NCI-H524 (cell line): ENCODE data around the gene NDOR1.

Source experiments
- DNase-seq, 2 experiments: peaks; one replicate each; lab custom pipeline; 2025; lab: John Stamatoyannopoulos, UW

The NDOR1 gene

DNA sequence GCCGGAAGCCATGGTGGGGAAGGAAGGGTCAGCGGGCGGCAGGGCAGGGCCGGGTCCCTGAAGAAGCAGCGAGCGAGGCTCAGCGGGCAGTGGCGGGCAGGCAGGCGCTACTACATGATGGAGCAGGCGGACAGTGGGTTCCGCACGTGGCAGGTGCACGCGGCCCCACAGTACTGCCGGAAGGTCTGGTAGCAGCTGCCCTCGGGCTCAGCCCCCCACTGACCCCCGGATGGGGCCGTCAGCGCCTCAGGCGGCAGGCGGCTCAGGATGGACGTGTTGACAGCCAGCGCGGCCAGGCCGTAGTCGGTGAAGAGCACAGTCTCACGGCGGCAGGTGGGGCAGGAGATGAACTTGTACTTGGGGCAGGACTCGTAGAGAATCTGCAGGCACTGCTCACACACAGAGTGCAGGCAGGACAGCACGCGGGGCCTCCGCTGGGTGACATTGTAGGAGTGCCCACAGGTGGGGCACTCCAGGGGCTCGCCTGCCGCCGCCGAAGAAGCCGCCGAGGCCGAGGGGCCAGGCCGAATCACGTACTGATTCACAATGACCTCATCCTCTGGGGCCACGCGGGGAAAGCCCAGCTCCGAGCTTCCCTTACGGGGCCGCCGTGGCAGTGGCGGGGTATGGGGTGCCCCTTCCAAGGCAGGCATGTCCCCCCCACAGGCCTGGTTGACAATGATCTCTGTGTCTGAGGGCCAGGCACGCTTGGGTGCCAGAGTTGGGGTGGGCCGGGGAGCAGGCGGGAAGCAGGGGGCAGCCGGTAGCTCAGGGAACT, 15.0 kb downstream of the NDOR1 start:
- no peak for DNase-seq

DNA sequence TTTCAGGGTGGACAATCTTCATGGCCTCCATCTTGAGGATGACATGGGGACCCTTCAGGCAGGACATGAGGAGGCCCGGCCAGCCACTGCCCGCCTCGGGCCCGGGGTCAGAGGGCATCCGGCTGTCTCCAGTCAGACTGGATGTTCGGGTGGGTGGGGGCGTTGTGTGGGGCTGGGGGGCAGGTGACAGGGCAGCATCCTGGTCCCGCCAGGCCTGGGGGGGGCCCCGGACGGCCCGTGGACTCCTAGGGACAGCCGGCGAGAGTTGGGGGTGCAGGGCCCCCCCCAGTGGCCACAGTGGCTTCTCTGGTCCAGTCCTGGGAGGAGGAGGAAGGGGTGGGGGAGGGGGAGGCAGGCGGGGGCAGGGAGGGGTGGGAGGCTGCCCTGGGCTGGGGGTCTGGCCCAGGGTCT, 15.6 kb downstream of the NDOR1 start:
- DNase-seq: no peak

DNA sequence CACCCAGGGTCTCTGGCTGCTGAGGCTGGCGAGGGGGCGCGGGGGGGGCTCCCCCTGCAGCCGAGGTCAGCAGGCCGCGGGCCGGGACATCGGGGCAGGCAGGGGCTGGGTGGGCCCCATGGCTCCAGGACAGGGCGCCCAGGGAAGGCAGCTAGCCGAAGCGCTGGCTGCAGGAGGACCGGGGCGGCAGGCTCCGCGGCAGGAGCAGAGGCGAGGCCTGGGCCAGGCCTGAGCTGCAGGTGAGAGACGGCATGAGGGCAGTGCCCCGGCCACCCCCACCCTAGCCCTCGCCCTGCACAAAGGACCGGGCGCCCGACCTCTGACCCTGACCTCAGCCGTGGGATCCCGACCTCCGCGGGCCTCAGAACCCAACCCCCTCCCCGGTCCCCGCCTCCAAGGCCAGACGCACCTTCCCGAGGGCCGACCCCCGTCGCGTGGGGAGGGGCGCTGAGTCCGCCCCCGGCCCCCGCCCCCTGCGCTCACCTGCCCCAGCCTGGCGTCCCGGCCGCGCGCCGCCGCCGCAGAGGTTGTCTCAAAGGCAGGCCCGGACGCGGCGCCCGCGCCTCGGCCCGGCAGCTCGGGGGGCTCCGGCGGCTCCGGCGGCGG, 16.1 kb downstream of the NDOR1 start:
- DNase-seq: no peak

DNA sequence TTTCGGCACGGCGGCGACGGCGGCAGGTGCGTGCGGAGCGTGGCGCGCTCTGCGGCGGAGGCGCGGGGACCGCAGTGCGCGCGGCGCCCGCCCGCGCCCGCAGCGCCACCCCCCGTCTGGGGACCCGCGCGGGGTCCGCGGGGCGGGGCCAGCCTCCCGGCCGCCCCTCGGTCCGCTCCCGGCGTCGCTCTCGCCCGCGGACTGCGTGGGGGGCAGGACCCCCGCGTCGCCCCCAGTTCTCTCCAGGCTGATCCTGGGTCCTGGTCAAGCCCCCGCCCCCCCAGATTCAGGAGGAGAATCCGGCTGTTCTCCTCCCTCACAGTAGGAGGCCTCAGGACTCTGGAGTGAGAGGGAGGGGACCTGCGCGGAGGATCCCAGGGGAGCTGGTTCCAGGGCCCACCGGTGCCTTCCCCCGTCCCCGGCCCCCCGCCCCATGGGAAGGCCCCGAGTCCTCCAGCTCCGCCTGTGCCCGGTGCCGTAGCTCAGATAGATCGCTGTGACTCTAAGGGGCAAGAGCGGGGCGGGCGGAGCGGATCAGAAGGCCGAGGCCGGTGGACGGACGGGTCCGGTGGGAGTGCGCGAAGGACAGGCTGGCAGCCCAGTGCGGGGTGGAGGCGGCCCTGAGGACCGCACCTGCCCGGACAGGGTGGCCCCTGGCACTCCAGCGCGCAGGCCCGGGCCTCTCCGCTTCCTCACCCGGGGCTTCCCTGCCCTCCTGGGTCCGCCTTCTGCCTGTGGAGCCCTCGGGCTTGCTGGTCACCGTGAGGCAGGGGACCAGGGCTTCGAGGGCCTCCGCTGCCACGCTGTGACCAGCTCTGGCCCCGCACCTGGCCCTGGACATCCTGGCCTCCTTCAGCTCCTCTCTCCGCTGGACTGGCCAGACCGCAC, 16.9 kb downstream of the NDOR1 start, which contains the start of gene RNF208:
Gene RNF208 (minus strand): TSS at position 51 of the 888 bp plus-strand sequence. CDS start 1,028 bp downstream, outside the sequence.
- DNase-seq: peak in 1 of 2 experiments; percentile 54

DNA sequence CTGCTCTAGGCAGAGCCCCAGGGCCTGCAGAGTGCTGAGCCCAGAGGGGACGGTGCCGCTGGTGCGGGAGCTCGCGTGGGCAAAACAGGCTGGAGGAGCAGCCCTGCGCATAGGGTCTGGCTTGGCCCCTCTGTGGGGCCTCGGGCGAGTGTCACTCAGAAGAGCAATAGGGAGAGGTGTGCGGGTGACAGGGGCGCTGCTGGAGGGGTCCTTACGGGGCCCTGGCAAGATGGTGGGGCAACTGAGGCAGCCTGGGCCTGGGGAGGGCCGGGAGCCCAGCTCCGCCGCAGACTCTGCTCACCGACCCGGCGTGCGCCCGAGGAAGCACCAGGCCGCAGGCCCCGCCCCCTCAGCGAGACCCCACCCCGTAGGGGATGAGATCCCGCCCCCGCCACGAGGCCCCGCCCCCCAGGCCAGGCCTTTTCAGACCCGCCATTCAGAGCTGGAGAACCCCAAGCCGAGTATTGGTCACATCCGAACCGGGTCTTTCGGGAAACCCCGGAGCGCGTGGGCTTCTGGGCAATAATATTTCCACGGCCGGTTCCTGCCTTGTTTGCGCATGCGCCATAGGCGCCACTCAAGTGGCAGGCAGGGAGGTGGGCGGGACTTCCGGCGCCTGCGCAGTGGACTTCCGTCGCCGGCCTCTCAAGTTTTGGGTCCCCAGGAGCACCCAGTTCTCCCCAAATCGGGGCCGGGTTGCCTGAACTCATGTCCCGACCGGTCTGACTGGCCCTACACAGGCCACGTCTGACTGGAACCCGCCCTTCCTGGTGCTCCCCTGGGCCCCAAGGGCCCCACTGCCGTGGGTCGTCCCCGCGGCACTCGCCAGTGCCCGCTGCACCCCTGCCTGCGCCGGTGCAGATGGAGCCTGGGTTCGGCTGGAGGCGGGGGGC, 17.8 kb downstream of the NDOR1 start:
- DNase-seq: peak; percentile 97 to 99

- no peak for DNase-seq
Measured at GRCh38 chr9:137224830-137225694, 19.6 kb downstream of the NDOR1 start, which contains the start of gene CYSRT1. Gene CYSRT1, plus strand, starts transcription at chr9:137225174. Its CDS starts 448 bp downstream, at chr9:137225622.

GRCh38 chr9:137225699-137226331, 20.3 kb downstream of the NDOR1 start:
- no peak for DNase-seq

DNA sequence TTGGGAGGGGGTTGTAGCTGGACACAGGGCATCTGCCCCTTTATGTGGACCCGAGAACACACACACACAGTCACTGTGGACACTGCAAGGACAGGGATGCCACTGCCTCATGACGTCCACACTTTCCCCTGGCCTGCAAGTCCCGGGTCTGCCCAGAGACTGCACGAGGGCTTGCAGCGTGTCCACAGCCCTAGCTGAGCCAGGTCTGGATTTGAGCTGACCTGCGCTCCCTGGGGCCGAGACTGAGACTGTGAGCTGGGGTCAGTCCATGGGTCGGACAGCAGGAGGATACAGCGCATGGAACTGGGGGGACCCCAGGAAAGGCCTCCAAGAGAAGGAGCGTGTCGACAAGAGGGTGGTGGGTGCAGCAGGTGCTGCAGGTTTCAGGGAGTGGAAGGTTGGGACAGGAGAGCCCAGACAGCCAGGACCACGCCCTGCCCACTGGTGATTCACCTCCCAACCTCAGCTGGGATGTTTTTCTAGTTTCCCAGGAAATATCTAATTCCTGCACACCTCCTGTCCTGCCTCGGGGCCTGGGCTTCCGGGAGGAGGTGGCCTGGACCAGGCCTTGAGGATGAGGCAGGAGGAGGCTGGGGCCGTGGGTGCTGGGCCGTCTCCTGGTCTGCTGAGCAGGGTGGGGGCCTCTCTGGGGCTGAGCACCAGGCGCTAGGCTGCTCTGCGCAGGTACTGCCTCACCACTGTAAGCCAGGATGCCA, 21.0 kb downstream of the NDOR1 start:
- no peak for DNase-seq

DNA sequence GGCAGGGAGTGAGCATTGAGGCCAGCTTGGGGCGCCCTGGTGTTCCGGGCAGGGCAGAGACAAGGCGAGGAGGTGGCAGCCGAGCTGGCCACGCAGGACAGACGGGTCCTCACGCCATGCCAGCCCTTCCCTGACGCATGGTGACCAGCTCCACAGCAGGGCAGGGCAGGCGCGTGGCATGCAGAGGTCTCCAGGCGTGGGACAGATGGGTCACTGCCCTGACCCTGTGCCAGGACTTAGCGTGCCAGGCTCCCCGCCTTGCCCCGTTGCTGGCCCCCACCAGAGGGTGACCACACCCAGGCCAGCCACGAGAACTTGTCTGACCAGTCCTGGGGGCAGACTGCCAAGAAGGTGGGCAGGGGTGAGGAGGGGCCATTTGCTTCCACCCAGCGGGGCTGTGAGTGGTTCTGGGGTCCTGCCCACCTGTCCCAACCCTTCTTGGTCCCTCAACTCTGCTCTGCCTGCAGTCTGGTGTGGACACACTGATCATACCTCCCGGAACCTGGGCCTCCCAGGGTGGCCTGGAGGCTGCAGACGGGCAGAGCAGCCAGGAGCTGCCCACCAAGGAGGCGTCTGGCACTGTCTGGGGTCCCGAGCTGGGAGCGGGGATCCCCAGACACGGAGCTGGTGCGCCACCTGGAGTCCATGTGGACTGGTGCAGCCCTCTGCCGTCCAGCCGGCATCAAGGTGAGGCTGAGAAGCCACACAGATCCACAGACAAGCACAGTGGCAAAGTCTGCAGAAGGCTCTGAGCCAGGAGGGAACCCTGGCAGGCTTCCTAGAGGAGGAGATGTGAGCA, 21.8 kb downstream of the NDOR1 start, which contains the start of gene RNF224:
Gene RNF224 (plus strand): TSS at position 449 of the 799 bp plus-strand sequence. CDS start 834 bp downstream, outside the sequence.
- DNase-seq: peak; percentile 62 to 88

DNA sequence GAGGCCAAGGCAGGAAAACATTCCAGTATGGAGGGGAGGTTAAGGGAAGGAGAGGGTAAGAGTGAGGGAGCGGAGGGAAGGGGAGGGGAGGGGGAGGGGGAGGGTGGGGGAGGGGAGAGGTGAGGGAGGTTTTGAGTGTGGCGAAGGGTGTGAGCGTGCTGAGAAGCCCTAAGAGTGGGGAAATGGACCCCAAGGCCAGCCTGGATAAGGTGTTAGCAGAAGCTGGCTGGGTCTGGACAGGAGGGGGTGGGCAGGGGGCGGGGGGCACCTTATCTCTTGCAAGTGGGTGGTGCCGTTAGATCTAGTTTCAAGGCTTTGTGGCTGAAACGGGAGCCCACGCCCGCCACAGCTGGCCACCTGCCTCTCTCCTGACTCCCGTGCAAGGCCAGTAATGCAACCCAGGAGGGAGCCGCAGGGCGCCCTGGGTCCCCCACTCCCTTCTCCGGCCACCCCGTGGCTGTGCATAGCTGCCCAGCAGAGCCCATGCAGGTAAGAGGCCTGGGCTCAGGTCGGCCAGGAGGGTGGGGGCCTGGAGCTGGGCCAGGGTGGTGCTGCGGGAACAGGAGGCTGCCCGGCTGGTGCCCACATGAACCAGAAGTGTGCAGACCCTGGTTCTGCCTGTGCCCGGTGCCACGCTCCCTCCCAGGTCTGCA, 22.5 kb downstream of the NDOR1 start:
- no peak for DNase-seq

- DNase-seq: no peak
Measured at GRCh38 chr9:137228506-137228967, 23.0 kb downstream of the NDOR1 start.

GRCh38 chr9:137228968-137229896, 23.7 kb downstream of the NDOR1 start:
- DNase-seq: no peak

DNA sequence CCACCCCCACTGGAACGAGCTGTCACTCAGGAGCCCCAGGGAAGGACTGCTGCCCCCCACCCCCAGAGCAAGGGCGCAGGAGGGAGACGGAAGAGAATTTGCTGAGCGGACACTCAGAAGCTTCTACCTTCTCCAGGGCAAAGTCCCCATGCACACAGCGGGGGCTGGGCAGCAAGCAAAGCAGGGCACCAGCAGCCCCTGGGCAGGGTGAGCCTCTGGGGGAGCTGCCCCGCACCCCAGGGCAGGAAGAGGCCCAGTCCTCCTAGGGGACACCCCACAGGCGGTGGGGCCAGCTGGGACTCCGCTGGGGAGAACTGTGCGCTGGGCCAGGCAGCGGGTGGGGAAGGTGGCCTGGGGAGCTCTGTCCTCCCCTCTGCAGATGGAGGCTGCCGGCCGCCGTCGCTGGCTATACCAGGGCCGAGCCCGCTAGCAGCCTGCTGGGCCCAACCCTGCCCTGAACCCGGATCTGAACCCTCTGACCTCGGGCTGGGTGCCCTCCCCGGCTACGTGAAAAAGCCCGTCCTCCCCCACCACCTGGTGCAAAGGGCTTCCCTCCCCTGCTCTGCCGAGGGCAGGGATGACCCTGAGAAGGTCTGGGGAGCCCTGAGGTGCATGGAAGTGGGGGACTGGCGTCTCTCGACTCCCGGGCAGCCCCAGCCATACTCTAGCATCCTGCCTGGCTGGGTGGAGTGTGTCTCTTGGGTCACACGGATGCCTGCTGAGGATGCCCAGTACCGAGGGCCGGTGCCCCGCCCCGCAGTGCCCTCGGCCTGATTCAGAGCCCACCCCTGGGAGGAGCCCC, 24.6 kb downstream of the NDOR1 start:
- no peak for DNase-seq

- no peak for DNase-seq
Measured at GRCh38 chr9:137230705-137231371, 25.3 kb downstream of the NDOR1 start, which contains the start of gene SLC34A3. Gene SLC34A3, plus strand, starts transcription at chr9:137230901. Its CDS starts 802 bp downstream, at chr9:137231703.
